Stomach (tissue), 9 donors: Measurements from ENCODE around the gene PSD4. TPM values are rescaled to one million over a fixed set of nuclear protein-coding genes. Genes with fewer than 3 reads are reported as not detected.

Experiments used
- DNase-seq, 2 donors: peaks; one replicate each; pipeline versions ENCODE4 v3.0.0 to v3.0.0-alpha.2; 2013 to 2019
- H3K27ac ChIP-seq, 5 donors: fragments of 200-600 bp in 4 of 5; sonication (generic) in 4 of 5; one replicate each; pipeline ENCODE4 v1.5.1; 2013 to 2019; ENCODE audit warnings: mild to moderate bottlenecking in 1 of 5, moderate library complexity in 1 of 5
- H3K27me3 ChIP-seq, 3 donors: fragments of 200-600 bp; sonication (generic); one replicate each; pipeline ENCODE4 v1.5.1; 2017 to 2019; ENCODE audit warnings: mixed run types in 1 of 3
- H3K36me3 ChIP-seq, 4 donors: fragments of 200-600 bp; sonication (generic); 1 replicate in 3 of 4; 2 replicates in 1 of 4; pipeline ENCODE4 v1.5.1; 2016 to 2019
- H3K4me1 ChIP-seq, 4 donors: fragments of 200-600 bp; sonication (generic); one replicate each; pipeline ENCODE4 v1.5.1; 2016 to 2019
- H3K4me3 ChIP-seq, 4 donors: fragments of 200-600 bp; sonication (generic) in 3 of 4; one replicate each; pipeline ENCODE4 v1.5.1; 2016 to 2019; ENCODE audit warnings: mild to moderate bottlenecking in 1 of 4
- H3K9me3 ChIP-seq, 4 donors: fragments of 200-600 bp; sonication (generic); one replicate each; pipeline ENCODE4 v1.5.1; 2016 to 2019
- CTCF ChIP-seq, 7 experiments: fragments of 450-650 bp in 4 of 7; fragments of 200-600 bp in 3 of 7; sonication (generic) in 3 of 7; IDR thresholded peaks; one replicate each; pipeline ENCODE4 v1.5.1; 2016 to 2019; ENCODE audit warnings: antibody characterized with exemption in 7 of 7, control low read depth in 2 of 7, mild to moderate bottlenecking in 1 of 7
- EP300 ChIP-seq: sonication (generic); formaldehyde crosslinking; IDR thresholded peaks from one replicate; pipeline ENCODE4 v1.6.1; 2017; ENCODE audit warnings: antibody characterized with exemption
- POLR2A ChIP-seq, 4 donors: fragments of 450-650 bp; IDR thresholded peaks; one replicate each; pipeline ENCODE4 v1.6.1; 2016; ENCODE audit warnings: antibody characterized with exemption in 4 of 4, control low read depth in 2 of 4, mild to moderate bottlenecking in 1 of 4, moderate library complexity in 1 of 4
- POLR2AphosphoS5 ChIP-seq, 3 donors: sonication (generic); formaldehyde crosslinking; IDR thresholded peaks; one replicate each; pipeline ENCODE4 v1.6.1; 2016; ENCODE audit warnings: antibody characterized with exemption in 3 of 3
- WGBS, 5 donors: extraction: QIAGEN DNeasy Blood & Tissue Kit in 3 of 5; methylation state at CpG; one replicate each; pipeline versions ENCODE4 v1.1.5 to v1.1.7; 2013 to 2018; 5-methylcytosine and 5-hydroxymethylcytosine counted together
- intact Hi-C: fragments of 100-400 bp; cut with DNase I; formaldehyde crosslinking; loops from one replicate; pipeline ENCODE4 v1.15.1; 2023; ENCODE audit warnings: low total_unique reads
- polyA plus RNA-seq, 3 donors: library from polyadenylated mRNA; stranded (reverse); fragments of 200-250 nt; gene quantifications; one replicate each; pipeline ENCODE4 v1.2.3, GENCODE V29; 2013
- total RNA-seq, 5 donors: library from RNA; depleted of rRNA; stranded (reverse); fragments of >200 nt; gene quantifications; one replicate each; pipeline versions ENCODE4 v1.1.0 to v1.2.3, GENCODE V29; 2014 to 2016
- donor health status: healthy with polysubstance abuse.
- donor health status: Bipolar disorder and iron deficiency.
- donor health status: healthy.

PSD4 gene
- total and polyA plus RNA-seq, 8 donors, result 19.9 to 146 (median 36.4) TPM

GRCh38 chr2:113175736-113176695 lies 2.2 kb downstream of the PSD4 start:
- TF ChIP-seq EP300, result no peak
- no peak for TF ChIP-seq POLR2AphosphoS5 (IDR thresholded peaks at IDR 0.05)
- no peak for TF ChIP-seq POLR2A (IDR thresholded peaks at IDR 0.05)
- no peak for TF ChIP-seq CTCF (IDR thresholded peaks at IDR 0.05)
- 57 to 66% (median 62%) methylated on average over 11 of the region's 11 CpGs for WGBS, 5 donors
- H3K27ac ChIP-seq, result peak overlapping the region in 4 of 5 donors; percentile 22 to 84 (median 58)
- no peaks in the 10 kb centered on the region for H3K36me3 ChIP-seq
- no peaks in the 10 kb centered on the region for H3K27me3 ChIP-seq
- H3K4me1 ChIP-seq, result peaks cover 9 to 61% (median 36%) of the 10 kb centered on the region in 4 donors
- no peaks in the 10 kb centered on the region for H3K9me3 ChIP-seq
- intact Hi-C loops, result no loop called here
- peak overlapping the region in 2 of 4 donors; percentile 45 to 48 for H3K4me3 ChIP-seq
- DNase-seq, result peak in 1 of 2 donors; percentile 27

DNA sequence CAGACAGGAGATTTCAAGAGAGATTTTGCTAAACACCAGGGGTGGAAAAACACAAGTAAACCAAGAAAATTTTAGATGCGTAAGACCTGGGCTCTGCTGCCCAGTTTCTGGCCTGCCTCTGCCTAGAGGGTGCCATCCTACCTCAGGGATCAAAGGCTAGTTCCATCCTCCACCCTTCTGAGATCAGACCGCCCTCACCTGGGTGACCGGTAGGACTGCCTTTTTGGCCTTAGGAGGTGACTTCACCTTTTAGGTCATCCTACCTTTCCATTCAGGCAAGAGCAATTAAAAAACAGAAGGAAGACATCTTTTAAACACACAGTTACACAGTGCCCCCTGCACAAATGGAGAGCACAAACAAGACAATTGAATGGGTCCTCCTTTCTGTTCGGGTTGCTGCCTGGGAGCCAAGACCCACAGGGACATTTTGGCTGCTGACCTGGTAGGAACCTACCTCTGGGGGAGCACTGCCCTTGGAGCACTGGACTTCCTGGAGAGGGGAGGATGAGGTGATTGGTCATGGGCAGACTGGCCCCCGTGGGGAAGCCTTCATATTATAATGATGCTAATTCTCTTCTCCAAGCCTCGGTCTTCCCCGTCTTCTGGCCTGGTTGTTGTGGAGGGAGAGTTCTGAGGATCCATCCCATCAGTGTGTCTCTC lies 3.1 kb downstream of the PSD4 start:
- no peaks in the 10 kb centered on the region for H3K36me3 ChIP-seq
- TF ChIP-seq EP300 (no peak), POLR2AphosphoS5 (IDR thresholded peaks at IDR 0.05) (no peak), CTCF (IDR thresholded peaks at IDR 0.05) (no peak), POLR2A (IDR thresholded peaks at IDR 0.05) (no peak)
- no peak for DNase-seq
- H3K9me3 ChIP-seq, result no peaks in the 10 kb centered on the region
- H3K27me3 ChIP-seq, result no peaks in the 10 kb centered on the region
- WGBS, 5 donors, result 86 to 95% (median 94%) methylated on average over 7 of the region's 7 CpGs
- intact Hi-C loops, result no loop called here
- H3K4me3 ChIP-seq, result peak overlapping the region in 1 of 4 donors; percentile 45
- peaks cover 16 to 69% (median 44%) of the 10 kb centered on the region in 4 donors for H3K4me1 ChIP-seq
- no peak overlapping the region for H3K27ac ChIP-seq

- WGBS, 5 donors, result 76 to 90% (median 84%) methylated on average over 11 of the region's 11 CpGs
- Histone ChIP-seq H3K27ac (no peak overlapping the region), H3K36me3 (peaks cover 0 to 12% (median 10%) of the 10 kb centered on the region in 4 donors), H3K4me3 (no peak overlapping the region), H3K9me3 (no peaks in the 10 kb centered on the region), H3K4me1 (peaks cover 12 to 62% (median 43%) of the 10 kb centered on the region in 4 donors), H3K27me3 (no peaks in the 10 kb centered on the region)
- DNase-seq, result no peak
- no peak for TF ChIP-seq EP300
- no peak for TF ChIP-seq POLR2AphosphoS5 (IDR thresholded peaks at IDR 0.05)
- no peak for TF ChIP-seq POLR2A (IDR thresholded peaks at IDR 0.05)
- no peak for TF ChIP-seq CTCF (IDR thresholded peaks at IDR 0.05)
- intact Hi-C loops, result no loop called here
These were observed 4.4 kb downstream of the PSD4 start for GRCh38 chr2:113178069-113178746.

GRCh38 chr2:113178891-113179290 lies 5.1 kb downstream of the PSD4 start:
- Histone ChIP-seq H3K4me3 (no peak overlapping the region), H3K9me3 (no peaks in the 10 kb centered on the region), H3K4me1 (peaks cover 12 to 56% (median 37%) of the 10 kb centered on the region in 4 donors), H3K36me3 (peaks cover 0 to 18% (median 13%) of the 10 kb centered on the region in 4 donors), H3K27me3 (no peaks in the 10 kb centered on the region), H3K27ac (no peak overlapping the region)
- no peak for DNase-seq
- intact Hi-C loops, result no loop called here
- TF ChIP-seq POLR2AphosphoS5 (IDR thresholded peaks at IDR 0.05), result no peak
- TF ChIP-seq EP300, result no peak
- no peak for TF ChIP-seq POLR2A (IDR thresholded peaks at IDR 0.05)
- 79 to 92% (median 81%) methylated on average over 4 of the region's 4 CpGs for WGBS, 5 donors
